Liver (tissue), 9 donors: ENCODE results near the gene RNGTT. TPM values are rescaled to one million over a fixed set of nuclear protein-coding genes. Genes with fewer than 3 reads are reported as not detected.

ENCODE experiments used
- DNase-seq: peaks from one replicate; pipeline ENCODE4 v3.0.0-alpha.2; 2017; ENCODE audit warnings: low spot score
- H3K27ac ChIP-seq, 2 donors: one replicate each; pipeline ENCODE4 v1.7.0; 2013; ENCODE audit warnings: inconsistent platforms in 2 of 2, low read length in 2 of 2, control low read depth in 1 of 2, low read depth in 1 of 2, mild to moderate bottlenecking in 1 of 2
- H3K27me3 ChIP-seq, 4 donors: one replicate each; pipeline versions ENCODE4 v1.6.1 to v1.7.0; 2013; ENCODE audit warnings: low read length in 3 of 4, inconsistent platforms in 1 of 4, mild to moderate bottlenecking in 1 of 4, moderate library complexity in 1 of 4; ENCODE audit not compliant: control insufficient read depth in 4 of 4, insufficient read depth in 4 of 4
- H3K36me3 ChIP-seq, 4 donors: one replicate each; pipeline versions ENCODE4 v1.6.1 to v1.7.0; 2013; ENCODE audit warnings: low read length in 3 of 4, mild to moderate bottlenecking in 3 of 4, low read depth in 1 of 4, moderate library complexity in 1 of 4; ENCODE audit not compliant: control insufficient read depth in 4 of 4, insufficient read depth in 3 of 4
- H3K4me1 ChIP-seq, 4 donors: one replicate each; pipeline versions ENCODE4 v1.6.1 to v1.7.0; 2013; ENCODE audit warnings: low read length in 3 of 4, mild to moderate bottlenecking in 3 of 4, moderate library complexity in 1 of 4; ENCODE audit not compliant: control insufficient read depth in 4 of 4, insufficient read depth in 4 of 4
- H3K4me3 ChIP-seq, 3 donors: one replicate each; pipeline versions ENCODE4 v1.6.1 to v1.7.0; 2013; ENCODE audit warnings: low read length in 3 of 3, control low read depth in 1 of 3, low read depth in 1 of 3, mild to moderate bottlenecking in 1 of 3
- H3K9ac ChIP-seq, 2 donors: one replicate each; pipeline ENCODE4 v1.7.0; 2013; ENCODE audit warnings: low read length in 2 of 2, mild to moderate bottlenecking in 2 of 2, moderate library complexity in 2 of 2, control low read depth in 1 of 2, low read depth in 1 of 2
- H3K9me3 ChIP-seq, 4 donors: one replicate each; pipeline versions ENCODE4 v1.6.1 to v1.7.0; 2013; ENCODE audit warnings: low read length in 3 of 4; ENCODE audit not compliant: control insufficient read depth in 4 of 4
- EGR1 ChIP-seq, 2 donors: IDR thresholded peaks; 2 replicates each; pipeline ENCODE4 v1.6.1; 2016 to 2018; ENCODE audit warnings: antibody characterized with exemption in 2 of 2, low read depth in 2 of 2
- FOXA1 ChIP-seq: IDR thresholded peaks from 2 replicates; pipeline ENCODE4 v1.6.1; 2016; ENCODE audit warnings: antibody characterized with exemption
- FOXA2 ChIP-seq: IDR thresholded peaks from 2 replicates; pipeline ENCODE4 v1.6.1; 2016; ENCODE audit warnings: antibody characterized with exemption
- GABPA ChIP-seq, 2 donors: IDR thresholded peaks in 1 of 2; conservative IDR thresholded peaks in 1 of 2; 2 replicates each; pipeline ENCODE4 v1.6.1; 2016; ENCODE audit warnings: antibody characterized with exemption in 2 of 2, mild to moderate bottlenecking in 1 of 2, moderate library complexity in 1 of 2
- HNF4A ChIP-seq, 2 donors: conservative IDR thresholded peaks; 2 replicates each; pipeline ENCODE4 v1.6.1; 2016; ENCODE audit warnings: antibody characterized with exemption in 2 of 2, mild to moderate bottlenecking in 2 of 2
- HNF4G ChIP-seq: IDR thresholded peaks from 2 replicates; pipeline ENCODE4 v1.6.1; 2016; ENCODE audit warnings: antibody characterized with exemption
- JUND ChIP-seq, 2 donors: IDR thresholded peaks; 2 replicates each; pipeline ENCODE4 v1.6.1; 2016; ENCODE audit warnings: antibody characterized with exemption in 2 of 2
- NR2F2 ChIP-seq: IDR thresholded peaks from 2 replicates; pipeline ENCODE4 v1.6.1; 2016; ENCODE audit warnings: antibody characterized with exemption
- RXRA ChIP-seq, 2 donors: IDR thresholded peaks; 2 replicates each; pipeline ENCODE4 v1.6.1; 2017 to 2018; ENCODE audit warnings: antibody characterized with exemption in 2 of 2, mild to moderate bottlenecking in 1 of 2
- TAF1 ChIP-seq: conservative IDR thresholded peaks from 2 replicates; pipeline ENCODE4 v1.6.1; 2016; ENCODE audit warnings: antibody characterized with exemption, mild to moderate bottlenecking
- YY1 ChIP-seq: IDR thresholded peaks from 2 replicates; pipeline ENCODE4 v1.6.1; 2016; ENCODE audit warnings: antibody characterized with exemption, mild to moderate bottlenecking
- WGBS: extraction: QIAGEN DNeasy Blood & Tissue Kit; methylation state at CpG from one replicate; pipeline ENCODE4 v1.1.7; 2013; 5-methylcytosine and 5-hydroxymethylcytosine counted together
- polyA plus RNA-seq, 2 donors: library from polyadenylated mRNA; stranded (reverse) in 1 of 2; unstranded in 1 of 2; fragments of 200-250 nt in 1 of 2; fragments of >200 nt in 1 of 2; fragmentation: Nextera tagmentation in 1 of 2; extraction: Ambion mirVana in 1 of 2; gene quantifications; one replicate each; pipeline versions ENCODE4 v1.2.1 to v1.2.3, GENCODE V29; 2013 to 2015
- total RNA-seq, 2 donors: library from RNA; depleted of rRNA; stranded (reverse); fragments of >200 nt; gene quantifications; one replicate each; pipeline ENCODE4 v1.2.3, GENCODE V29; 2014
- TF ChIP-seq, protein P1 (sequence below): fragments of 150-350 bp; IDR thresholded peaks from 2 replicates; pipeline ENCODE4 v1.5.1; 2017; ENCODE audit warnings: improper control_type of control experiment, low read depth, low read length; ENCODE audit not compliant: missing input control
- TF ChIP-seq, protein P2 (sequence below): IDR thresholded peaks from 2 replicates; pipeline ENCODE4 v1.6.1; 2016; ENCODE audit warnings: antibody characterized with exemption, mild to moderate bottlenecking
- TF ChIP-seq, protein P3 (sequence below): IDR thresholded peaks from 2 replicates; pipeline ENCODE4 v1.6.1; 2016; ENCODE audit warnings: antibody characterized with exemption
- TF ChIP-seq, protein P4 (sequence below): IDR thresholded peaks from 2 replicates; pipeline ENCODE4 v1.6.1; 2016; ENCODE audit warnings: antibody characterized with exemption
- donor health status: healthy.
- donor health status: healthy.
- donor health status: healthy.
- donor health status: healthy.
- donor health status: healthy.

RNGTT gene
- total and polyA plus RNA-seq, 4 donors: 4.1 to 20.8 (median 7.2) TPM

DNA sequence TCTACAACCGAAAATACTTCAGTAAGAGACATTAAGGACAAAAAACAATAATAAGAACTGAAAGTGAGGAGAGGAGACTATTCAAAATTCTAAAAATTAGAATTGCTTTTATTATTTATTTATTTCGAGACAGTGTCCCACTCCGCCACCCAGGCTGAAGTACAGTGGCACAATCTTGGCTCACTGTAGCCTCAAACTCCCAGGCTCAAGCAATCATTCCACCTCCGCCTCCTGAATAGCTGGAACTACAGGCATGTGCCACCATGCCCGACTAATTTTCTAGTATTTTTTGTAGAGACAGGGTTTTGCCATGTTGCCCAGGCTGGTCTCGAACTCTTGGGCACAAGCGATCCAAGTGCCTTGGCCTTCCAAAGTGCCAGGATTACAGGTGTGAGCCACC lies 123.1 kb downstream of the RNGTT start:
- H3K36me3 ChIP-seq: no peaks in the 10 kb centered on the region
- no peak overlapping the region for H3K4me3 ChIP-seq
- H3K27ac ChIP-seq: peak overlapping the region; percentile 83 to 90
- H3K9ac ChIP-seq: peak overlapping the region in 1 of 2 donors; percentile 76
- peaks cover 0 to 3% (median 0%) of the 10 kb centered on the region in 4 donors for H3K9me3 ChIP-seq
- no peak for TF ChIP-seq FOXA1
- TF ChIP-seq, protein P1, sequence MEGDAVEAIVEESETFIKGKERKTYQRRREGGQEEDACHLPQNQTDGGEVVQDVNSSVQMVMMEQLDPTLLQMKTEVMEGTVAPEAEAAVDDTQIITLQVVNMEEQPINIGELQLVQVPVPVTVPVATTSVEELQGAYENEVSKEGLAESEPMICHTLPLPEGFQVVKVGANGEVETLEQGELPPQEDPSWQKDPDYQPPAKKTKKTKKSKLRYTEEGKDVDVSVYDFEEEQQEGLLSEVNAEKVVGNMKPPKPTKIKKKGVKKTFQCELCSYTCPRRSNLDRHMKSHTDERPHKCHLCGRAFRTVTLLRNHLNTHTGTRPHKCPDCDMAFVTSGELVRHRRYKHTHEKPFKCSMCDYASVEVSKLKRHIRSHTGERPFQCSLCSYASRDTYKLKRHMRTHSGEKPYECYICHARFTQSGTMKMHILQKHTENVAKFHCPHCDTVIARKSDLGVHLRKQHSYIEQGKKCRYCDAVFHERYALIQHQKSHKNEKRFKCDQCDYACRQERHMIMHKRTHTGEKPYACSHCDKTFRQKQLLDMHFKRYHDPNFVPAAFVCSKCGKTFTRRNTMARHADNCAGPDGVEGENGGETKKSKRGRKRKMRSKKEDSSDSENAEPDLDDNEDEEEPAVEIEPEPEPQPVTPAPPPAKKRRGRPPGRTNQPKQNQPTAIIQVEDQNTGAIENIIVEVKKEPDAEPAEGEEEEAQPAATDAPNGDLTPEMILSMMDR: no peak
- TF ChIP-seq GABPA (IDR thresholded peaks at IDR 0.05 in 1 of 2, conservative IDR thresholded peaks at IDR 0.05 in 1 of 2): no peak
- no peak for TF ChIP-seq TAF1
- TF ChIP-seq HNF4G: no peak
- TF ChIP-seq NR2F2: no peak
- TF ChIP-seq HNF4A (conservative IDR thresholded peaks at IDR 0.05): no peak
- TF ChIP-seq, protein P2, sequence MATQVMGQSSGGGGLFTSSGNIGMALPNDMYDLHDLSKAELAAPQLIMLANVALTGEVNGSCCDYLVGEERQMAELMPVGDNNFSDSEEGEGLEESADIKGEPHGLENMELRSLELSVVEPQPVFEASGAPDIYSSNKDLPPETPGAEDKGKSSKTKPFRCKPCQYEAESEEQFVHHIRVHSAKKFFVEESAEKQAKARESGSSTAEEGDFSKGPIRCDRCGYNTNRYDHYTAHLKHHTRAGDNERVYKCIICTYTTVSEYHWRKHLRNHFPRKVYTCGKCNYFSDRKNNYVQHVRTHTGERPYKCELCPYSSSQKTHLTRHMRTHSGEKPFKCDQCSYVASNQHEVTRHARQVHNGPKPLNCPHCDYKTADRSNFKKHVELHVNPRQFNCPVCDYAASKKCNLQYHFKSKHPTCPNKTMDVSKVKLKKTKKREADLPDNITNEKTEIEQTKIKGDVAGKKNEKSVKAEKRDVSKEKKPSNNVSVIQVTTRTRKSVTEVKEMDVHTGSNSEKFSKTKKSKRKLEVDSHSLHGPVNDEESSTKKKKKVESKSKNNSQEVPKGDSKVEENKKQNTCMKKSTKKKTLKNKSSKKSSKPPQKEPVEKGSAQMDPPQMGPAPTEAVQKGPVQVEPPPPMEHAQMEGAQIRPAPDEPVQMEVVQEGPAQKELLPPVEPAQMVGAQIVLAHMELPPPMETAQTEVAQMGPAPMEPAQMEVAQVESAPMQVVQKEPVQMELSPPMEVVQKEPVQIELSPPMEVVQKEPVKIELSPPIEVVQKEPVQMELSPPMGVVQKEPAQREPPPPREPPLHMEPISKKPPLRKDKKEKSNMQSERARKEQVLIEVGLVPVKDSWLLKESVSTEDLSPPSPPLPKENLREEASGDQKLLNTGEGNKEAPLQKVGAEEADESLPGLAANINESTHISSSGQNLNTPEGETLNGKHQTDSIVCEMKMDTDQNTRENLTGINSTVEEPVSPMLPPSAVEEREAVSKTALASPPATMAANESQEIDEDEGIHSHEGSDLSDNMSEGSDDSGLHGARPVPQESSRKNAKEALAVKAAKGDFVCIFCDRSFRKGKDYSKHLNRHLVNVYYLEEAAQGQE: no peak
- TF ChIP-seq RXRA (IDR thresholded peaks at IDR 0.05): no peak
- TF ChIP-seq JUND (IDR thresholded peaks at IDR 0.05): no peak
- TF ChIP-seq, protein P3, sequence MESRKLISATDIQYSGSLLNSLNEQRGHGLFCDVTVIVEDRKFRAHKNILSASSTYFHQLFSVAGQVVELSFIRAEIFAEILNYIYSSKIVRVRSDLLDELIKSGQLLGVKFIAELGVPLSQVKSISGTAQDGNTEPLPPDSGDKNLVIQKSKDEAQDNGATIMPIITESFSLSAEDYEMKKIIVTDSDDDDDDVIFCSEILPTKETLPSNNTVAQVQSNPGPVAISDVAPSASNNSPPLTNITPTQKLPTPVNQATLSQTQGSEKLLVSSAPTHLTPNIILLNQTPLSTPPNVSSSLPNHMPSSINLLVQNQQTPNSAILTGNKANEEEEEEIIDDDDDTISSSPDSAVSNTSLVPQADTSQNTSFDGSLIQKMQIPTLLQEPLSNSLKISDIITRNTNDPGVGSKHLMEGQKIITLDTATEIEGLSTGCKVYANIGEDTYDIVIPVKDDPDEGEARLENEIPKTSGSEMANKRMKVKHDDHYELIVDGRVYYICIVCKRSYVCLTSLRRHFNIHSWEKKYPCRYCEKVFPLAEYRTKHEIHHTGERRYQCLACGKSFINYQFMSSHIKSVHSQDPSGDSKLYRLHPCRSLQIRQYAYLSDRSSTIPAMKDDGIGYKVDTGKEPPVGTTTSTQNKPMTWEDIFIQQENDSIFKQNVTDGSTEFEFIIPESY: no peak
- no peak for TF ChIP-seq YY1
- no peak for TF ChIP-seq EGR1 (IDR thresholded peaks at IDR 0.05; ENCODE audit: low read depth in 2 of 2)
- no peak for DNase-seq
- WGBS: 51% methylated on average over 7 of the region's 7 CpGs
- H3K27me3 ChIP-seq: no peaks in the 10 kb centered on the region
- peaks cover 2 to 27% (median 18%) of the 10 kb centered on the region in 4 donors for H3K4me1 ChIP-seq

DNA sequence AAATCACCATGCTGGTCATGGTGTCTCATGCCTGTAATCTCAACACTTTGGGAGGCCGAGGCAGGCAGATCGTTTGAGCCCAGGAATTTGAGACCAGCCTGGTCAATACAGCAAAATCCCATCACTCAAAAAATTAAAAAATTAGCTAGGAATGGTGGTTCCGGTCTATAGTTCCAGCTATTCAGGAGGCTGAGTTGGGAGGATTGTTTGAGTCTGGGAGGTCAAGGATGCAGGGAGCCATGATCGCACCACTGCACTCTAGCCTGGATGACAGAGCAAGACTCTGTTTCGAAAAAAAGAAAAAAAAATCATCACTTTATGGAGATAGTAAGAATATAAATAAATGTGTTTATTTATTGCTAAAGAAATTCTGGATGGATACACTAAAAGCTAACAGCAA lies 124.1 kb downstream of the RNGTT start:
- DNase-seq: no peak
- H3K27ac ChIP-seq: no peak overlapping the region
- TF ChIP-seq, protein P1: no peak
- TF ChIP-seq HNF4A (conservative IDR thresholded peaks at IDR 0.05) (no peak), RXRA (IDR thresholded peaks at IDR 0.05) (no peak), FOXA2 (no peak)
- TF ChIP-seq, protein P2: no peak
- TF ChIP-seq, protein P4, sequence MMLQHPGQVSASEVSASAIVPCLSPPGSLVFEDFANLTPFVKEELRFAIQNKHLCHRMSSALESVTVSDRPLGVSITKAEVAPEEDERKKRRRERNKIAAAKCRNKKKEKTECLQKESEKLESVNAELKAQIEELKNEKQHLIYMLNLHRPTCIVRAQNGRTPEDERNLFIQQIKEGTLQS: no peak
- 96% methylated on average over 5 of the region's 5 CpGs for WGBS
- no peak overlapping the region for H3K9ac ChIP-seq
- no peak overlapping the region for H3K4me3 ChIP-seq
- H3K27me3 ChIP-seq: no peaks in the 10 kb centered on the region
- H3K9me3 ChIP-seq: peaks cover 0 to 3% (median 0%) of the 10 kb centered on the region in 4 donors
- H3K4me1 ChIP-seq: peaks cover 2 to 27% (median 18%) of the 10 kb centered on the region in 4 donors
- peaks cover 0 to 3% (median 0%) of the 10 kb centered on the region in 4 donors for H3K36me3 ChIP-seq
